GM21529 (cell line): ENCODE results near the gene ANG.
A peak's percentile ranks its signal among the peaks of the same experiment; 100 is the strongest.
"Not testable (repeated sequence)": the region's sequence is repeated elsewhere in the genome, so short reads cannot be mapped to it uniquely, and the experiment has no call there.

Experiments
- ATAC-seq: cut with Tn5 transposase; IDR thresholded peaks from one replicate; pipeline ENCODE4 v1.9.1; 2021; ENCODE audit not compliant: unreplicated experiment

The ANG gene

DNA sequence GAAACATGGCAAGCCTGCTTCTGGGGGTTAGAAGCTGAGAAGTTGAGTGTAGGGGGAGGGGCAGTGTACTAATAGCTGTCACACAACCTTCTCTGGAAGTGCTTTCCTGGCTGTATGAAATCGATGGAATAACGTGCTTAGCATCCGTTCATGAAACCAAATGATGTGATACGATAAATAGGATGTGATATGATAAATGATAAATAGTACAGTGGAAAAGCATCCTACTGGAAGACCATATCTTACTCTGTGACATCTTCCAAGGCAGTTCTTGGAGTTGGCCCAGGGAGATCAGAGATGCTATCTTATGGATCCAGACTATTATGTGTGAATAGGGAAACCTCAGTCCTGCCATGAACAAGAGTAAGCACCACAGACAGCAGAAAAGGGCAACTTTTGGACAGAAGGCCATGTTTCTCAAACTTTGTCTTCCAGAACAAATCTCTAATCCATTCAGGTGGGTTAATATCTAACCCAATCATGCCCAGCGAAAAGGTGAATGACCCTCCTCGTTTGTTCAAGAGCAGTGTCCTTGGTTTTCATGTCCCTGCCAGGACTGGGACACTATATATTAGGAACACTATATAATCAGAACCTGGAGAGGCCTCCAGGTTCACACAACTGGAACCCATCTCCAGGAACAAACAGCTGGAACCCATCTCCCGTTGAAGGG lies at the start of gene ANG:
TSS of gene ANG (plus strand) at position 598 of the 673 bp plus-strand sequence. CDS start 4,801 bp downstream, outside the sequence.
- no peak for ATAC-seq

GRCh38 chr14:20641591-20641990 lies 47.0 kb upstream of the ANG start, which contains the start of gene OR6S1:
OR6S1 (minus strand) TSS chr14:20641691; CDS start chr14:20641691, 0 bp downstream.
- no peak for ATAC-seq

DNA sequence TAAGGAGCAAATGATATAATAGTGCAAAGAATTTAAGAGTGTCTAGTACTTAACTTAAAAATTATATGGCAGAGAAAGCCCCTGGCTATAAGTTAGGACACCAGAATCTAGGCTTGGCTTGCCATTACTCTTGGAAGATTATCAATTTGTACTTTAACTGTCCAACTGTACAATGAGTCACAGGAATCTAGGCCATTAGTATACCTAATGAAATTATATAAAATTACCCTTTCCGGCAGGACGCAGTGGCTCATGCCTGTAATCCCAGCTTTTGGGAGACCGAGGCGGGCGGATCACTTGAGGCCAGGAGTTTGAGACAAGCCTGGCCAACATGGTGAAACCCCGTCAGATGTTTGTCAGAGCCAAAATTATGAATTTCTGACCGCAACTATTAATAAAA lies 46.4 kb upstream of the ANG start:
- no peak for ATAC-seq

DNA sequence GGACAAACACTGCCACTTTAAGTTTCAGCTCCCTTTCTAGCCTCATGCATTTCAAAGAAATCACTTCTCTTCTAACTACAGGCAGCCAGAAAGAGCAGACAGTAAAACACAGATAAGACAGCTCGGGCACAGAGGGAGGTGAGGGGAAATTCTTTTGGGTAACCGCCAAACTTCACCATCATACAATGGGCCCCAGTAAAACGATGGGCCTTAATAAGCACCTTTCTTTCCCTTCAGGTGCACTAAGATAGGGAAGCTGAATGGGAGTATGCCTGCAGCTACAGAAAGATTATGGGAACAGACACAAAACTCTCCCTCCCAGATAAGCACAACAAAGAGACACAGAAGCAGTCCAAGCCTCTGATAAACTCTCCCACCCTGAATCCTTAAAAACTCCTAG lies 45.8 kb upstream of the ANG start:
- not testable (repeated sequence) for ATAC-seq

- no peak for ATAC-seq
Observed at GRCh38 chr14:20644520-20644919, 44.0 kb upstream of the ANG start.

GRCh38 chr14:20645481-20645880 lies 43.1 kb upstream of the ANG start:
- ATAC-seq, result no peak

- ATAC-seq, result no peak
Observed at GRCh38 chr14:20652996-20653975, 35.3 kb upstream of the ANG start.

GRCh38 chr14:20655851-20656250 lies 32.7 kb upstream of the ANG start:
- ATAC-seq, result no peak

- ATAC-seq, result no peak
Observed at GRCh38 chr14:20656274-20656673, 32.3 kb upstream of the ANG start.

DNA sequence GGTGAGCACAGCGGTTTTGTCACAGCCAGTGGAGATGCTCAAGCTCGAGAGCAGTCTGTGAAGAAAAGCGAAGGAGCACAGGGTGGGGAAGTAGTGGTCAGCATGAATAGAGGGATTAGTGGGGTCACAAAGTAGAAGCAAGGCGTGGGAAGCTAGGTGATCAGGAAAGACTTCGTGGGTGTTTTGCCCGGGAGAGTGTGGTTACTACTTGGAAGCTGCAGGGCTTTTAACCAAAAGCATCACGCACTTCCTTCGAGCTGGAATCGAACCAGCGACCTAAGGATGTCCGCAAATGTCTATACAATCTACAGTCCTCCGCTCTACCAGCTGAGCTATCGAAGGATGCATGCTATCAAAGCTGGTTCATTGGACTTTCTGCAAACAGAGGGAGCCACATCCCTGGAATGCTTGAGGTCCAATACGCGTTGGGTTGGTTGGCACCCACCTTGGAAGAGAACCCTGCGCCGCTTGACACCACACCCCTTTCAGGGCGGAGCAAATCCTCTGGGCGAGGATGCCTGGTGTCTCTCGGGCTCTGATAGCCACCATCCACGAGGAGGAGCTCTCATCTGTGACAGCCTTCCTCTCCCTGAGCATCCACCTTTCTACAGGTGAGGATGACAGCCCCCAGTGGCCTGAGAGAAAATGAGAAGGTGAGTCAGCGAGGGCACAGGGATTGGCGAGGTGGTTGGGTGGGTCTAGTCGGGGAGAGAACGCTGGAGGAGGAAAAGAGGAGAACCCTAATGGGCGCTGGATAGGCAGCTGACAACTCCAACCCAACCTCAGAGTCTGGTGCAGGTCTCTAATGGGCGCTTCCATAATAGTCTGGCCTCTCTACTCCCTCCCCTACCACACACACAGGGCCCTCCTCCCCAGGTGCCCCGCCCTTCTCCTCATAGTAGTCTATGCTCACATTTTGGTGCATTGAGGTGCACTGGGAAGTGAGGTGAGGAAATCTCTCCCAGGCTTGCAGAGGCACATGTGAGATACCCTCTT lies 31.1 kb upstream of the ANG start:
- no peak for ATAC-seq

GRCh38 chr14:20658246-20658645 lies 30.3 kb upstream of the ANG start:
- no peak for ATAC-seq

- no peak for ATAC-seq
Observed at GRCh38 chr14:20659336-20659735, 29.2 kb upstream of the ANG start.

DNA sequence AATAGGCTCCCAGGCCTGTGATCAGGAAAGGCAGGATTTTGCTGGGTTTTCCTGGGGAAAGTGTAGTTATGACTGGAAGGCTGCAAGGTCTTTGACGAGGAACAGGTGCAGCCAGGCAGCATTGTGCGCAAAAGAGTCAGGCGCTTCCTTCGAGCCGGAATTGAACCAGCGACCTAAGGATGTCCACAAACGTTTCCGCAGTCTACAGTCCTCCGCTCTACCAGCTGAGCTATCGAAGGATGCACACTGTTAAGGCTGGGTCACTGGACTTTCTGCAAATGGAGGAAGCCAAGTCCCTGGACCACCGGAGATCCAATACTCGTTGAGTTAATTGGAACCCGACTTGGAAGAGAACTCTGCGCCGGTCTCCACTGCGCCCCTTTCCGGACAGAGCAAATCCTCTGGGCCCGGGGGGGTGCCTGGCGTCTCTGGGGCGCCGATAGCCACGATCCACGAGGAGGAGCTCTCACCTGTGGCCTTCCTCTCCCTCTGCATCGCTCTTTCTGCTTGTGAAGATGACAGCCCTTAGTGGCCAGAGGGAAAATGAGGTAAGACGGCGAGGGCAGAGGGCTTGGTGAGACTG lies 28.7 kb upstream of the ANG start:
- ATAC-seq, result no peak

DNA sequence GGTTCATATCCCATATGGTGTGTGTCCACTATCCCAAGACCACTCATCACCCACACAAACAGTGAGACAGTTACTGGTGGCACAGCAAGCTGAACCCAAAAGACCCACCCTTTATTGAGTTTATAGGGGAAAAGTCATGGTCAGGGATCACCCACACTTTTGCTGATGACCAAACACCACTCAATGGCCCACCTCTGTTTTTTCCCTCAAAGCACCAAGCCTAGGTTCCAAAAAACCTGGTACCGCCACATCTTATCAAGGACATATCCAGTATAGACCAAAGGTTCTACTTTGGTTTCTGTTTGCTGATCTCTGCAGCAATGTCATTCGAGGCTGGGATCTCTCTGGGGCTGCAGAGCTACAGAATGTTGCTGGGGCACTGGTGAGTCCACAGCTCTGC lies 27.4 kb upstream of the ANG start:
- no peak for ATAC-seq

GRCh38 chr14:20662968-20663732 lies 25.4 kb upstream of the ANG start:
- peak; percentile 52 for ATAC-seq

GRCh38 chr14:20666400-20666961 lies 22.1 kb upstream of the ANG start:
- not testable (repeated sequence) for ATAC-seq

- peak; percentile 73 for ATAC-seq
Observed at GRCh38 chr14:20667957-20668356, 20.6 kb upstream of the ANG start.

GRCh38 chr14:20668969-20669368 lies 19.6 kb upstream of the ANG start:
- no peak for ATAC-seq

GRCh38 chr14:20671597-20672283 lies 16.8 kb upstream of the ANG start:
- ATAC-seq, result no peak
